Kidney (tissue), 14 donors: ENCODE data around the gene NLRP1. TPM values are rescaled to one million over a fixed set of nuclear protein-coding genes. Genes with fewer than 3 reads are reported as not detected.

Source experiments
- DNase-seq, 5 donors: peaks; one replicate each; pipeline ENCODE4 v3.0.0-alpha.2; 2013 to 2020
- FAIRE-seq: peaks from 2 replicates; lab custom pipeline; 2012; peaks lifted over from hg19 to GRCh38; lab: Jason Lieb, UNC
- H3K27ac ChIP-seq, 2 donors: one replicate each; pipeline ENCODE4 v1.7.0; 2013; ENCODE audit warnings: low read depth in 2 of 2, low read length in 2 of 2, inconsistent platforms in 1 of 2
- H3K27me3 ChIP-seq: one replicate; pipeline ENCODE4 v1.7.1; 2013; ENCODE audit warnings: low read length, inconsistent platforms; ENCODE audit not compliant: control insufficient read depth, insufficient read depth
- H3K36me3 ChIP-seq, 3 donors: one replicate each; pipeline versions ENCODE4 v1.7.0 to v1.7.1; 2013; ENCODE audit warnings: low read length in 3 of 3, control low read depth in 1 of 3, inconsistent platforms in 1 of 3; ENCODE audit not compliant: insufficient read depth in 3 of 3, control insufficient read depth in 2 of 3
- H3K4me1 ChIP-seq, 3 donors: one replicate each; pipeline versions ENCODE4 v1.7.0 to v1.7.1; 2013; ENCODE audit warnings: low read length in 3 of 3, inconsistent platforms in 1 of 3, low read depth in 1 of 3; ENCODE audit not compliant: control insufficient read depth in 2 of 3, insufficient read depth in 2 of 3
- H3K4me3 ChIP-seq, 3 donors: one replicate each; pipeline versions ENCODE4 v1.7.0 to v1.8.1; 2013; ENCODE audit warnings: low read length in 3 of 3, control low read depth in 1 of 3, inconsistent platforms in 1 of 3
- H3K9ac ChIP-seq, 3 donors: one replicate each; pipeline versions ENCODE4 v1.7.0 to v1.7.1; 2013; ENCODE audit warnings: low read length in 3 of 3, control low read depth in 1 of 3, inconsistent platforms in 1 of 3
- H3K9me3 ChIP-seq, 3 donors: one replicate each; pipeline versions ENCODE4 v1.7.0 to v1.7.1; 2013; ENCODE audit warnings: low read length in 3 of 3, control low read depth in 1 of 3, inconsistent platforms in 1 of 3; ENCODE audit not compliant: control insufficient read depth in 2 of 3, insufficient read depth in 1 of 3
- intact Hi-C: fragments of 100-400 bp; cut with DNase I; formaldehyde crosslinking; loops from one replicate; pipeline ENCODE4 v1.11.1; 2022
- polyA plus RNA-seq: library from polyadenylated mRNA; stranded (reverse); fragments of 350-450 nt; fragmentation: Illumina TruSeq; extraction: RNeasy Lipid Tissue Mini Kit (QIAGEN cat#74804); gene quantifications from one replicate; pipeline ENCODE4 v1.2.3, GENCODE V29; 2014; ENCODE audit warnings: low read depth, low replicate concordance; ENCODE audit not compliant: insufficient read depth
- total RNA-seq: library from RNA; stranded (reverse); fragmentation: NEBNext Ultra II Directional; extraction: Animal tissue kit (Norgen Biotek cat#: 25700); gene quantifications from one replicate; pipeline ENCODE4 v1.2.1, GENCODE V29; 2021
- TF ChIP-seq, protein P1 (sequence below): IDR thresholded peaks from 3 replicates; pipeline ENCODE4 v1.5.1; 2012; ENCODE audit warnings: mild to moderate bottlenecking, moderate library complexity, borderline replicate concordance; ENCODE audit not compliant: insufficient read depth; ENCODE audit errors: extremely low read depth
- donor health status: control.
- donor health status: control.
- donor health status: control.
- donor health status: control.
- donor health status: control.
- donor health status: DM: yes; HTN: yes; CAD: no.
- donor health status: Normal renal cell carcinoma (clear cell type).

NLRP1 gene
- total and polyA plus RNA-seq, 2 donors from 2014 or later = 11.4 to 19.6 TPM

DNA sequence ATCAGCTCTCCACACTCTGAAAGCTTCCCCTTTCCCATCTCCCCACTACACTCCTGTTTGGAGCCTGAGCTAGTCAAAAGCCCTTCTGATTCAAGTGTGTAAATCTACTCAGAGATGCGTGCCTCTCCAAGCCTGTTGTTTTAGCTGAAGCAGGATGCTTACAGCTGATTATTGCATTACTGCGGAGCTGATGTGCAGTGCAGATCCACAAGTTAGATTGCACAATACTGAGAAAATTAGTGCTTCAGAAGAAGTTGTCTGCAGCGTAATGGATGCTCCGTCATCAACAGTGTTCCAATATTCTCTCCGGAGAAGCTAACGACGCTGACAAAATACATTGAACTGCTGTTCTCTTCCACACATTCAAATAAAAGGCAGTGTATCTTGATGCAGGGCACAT is 44.8 kb upstream of the NLRP1 start:
- TF ChIP-seq, protein P1, sequence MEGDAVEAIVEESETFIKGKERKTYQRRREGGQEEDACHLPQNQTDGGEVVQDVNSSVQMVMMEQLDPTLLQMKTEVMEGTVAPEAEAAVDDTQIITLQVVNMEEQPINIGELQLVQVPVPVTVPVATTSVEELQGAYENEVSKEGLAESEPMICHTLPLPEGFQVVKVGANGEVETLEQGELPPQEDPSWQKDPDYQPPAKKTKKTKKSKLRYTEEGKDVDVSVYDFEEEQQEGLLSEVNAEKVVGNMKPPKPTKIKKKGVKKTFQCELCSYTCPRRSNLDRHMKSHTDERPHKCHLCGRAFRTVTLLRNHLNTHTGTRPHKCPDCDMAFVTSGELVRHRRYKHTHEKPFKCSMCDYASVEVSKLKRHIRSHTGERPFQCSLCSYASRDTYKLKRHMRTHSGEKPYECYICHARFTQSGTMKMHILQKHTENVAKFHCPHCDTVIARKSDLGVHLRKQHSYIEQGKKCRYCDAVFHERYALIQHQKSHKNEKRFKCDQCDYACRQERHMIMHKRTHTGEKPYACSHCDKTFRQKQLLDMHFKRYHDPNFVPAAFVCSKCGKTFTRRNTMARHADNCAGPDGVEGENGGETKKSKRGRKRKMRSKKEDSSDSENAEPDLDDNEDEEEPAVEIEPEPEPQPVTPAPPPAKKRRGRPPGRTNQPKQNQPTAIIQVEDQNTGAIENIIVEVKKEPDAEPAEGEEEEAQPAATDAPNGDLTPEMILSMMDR = no peak
- no peak for DNase-seq
- H3K4me3 ChIP-seq = no peak overlapping the region
- no peaks in the 10 kb centered on the region for H3K27me3 ChIP-seq
- no peak overlapping the region for H3K9ac ChIP-seq
- intact Hi-C loops = no loop called here
- H3K36me3 ChIP-seq = no peaks in the 10 kb centered on the region
- no peaks in the 10 kb centered on the region for H3K9me3 ChIP-seq
- no peak overlapping the region for H3K27ac ChIP-seq
- H3K4me1 ChIP-seq = no peaks in the 10 kb centered on the region
- FAIRE-seq = no peak

DNA sequence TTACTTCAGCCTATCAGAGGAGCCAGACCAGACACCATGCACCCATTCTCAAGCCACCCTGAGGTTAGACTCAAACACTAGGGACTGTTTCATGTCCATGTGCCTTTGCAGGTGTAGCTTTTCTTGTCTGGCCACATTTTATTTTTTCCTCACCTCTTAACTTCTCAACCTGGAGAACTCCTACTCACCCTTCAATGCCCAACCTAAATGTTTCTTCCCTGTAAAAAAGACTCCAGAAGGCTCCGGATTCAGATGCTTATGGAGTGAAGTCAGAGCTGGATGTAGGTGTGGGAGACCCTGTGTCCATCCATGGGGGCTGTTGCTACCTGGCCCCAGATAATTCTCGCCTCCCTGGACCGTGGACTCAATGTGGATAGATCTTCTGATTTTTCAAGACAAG is 44.0 kb upstream of the NLRP1 start:
- H3K9ac ChIP-seq = no peak overlapping the region

GRCh38 chr17:5624211-5624610 is 39.9 kb upstream of the NLRP1 start:
- H3K9me3 ChIP-seq = no peaks in the 10 kb centered on the region
- DNase-seq = no peak
- H3K9ac ChIP-seq = no peak overlapping the region
- TF ChIP-seq, protein P1 = no peak
- no peaks in the 10 kb centered on the region for H3K27me3 ChIP-seq
- H3K4me3 ChIP-seq = no peak overlapping the region
- no peaks in the 10 kb centered on the region for H3K36me3 ChIP-seq
- no peak overlapping the region for H3K27ac ChIP-seq
- no peak for FAIRE-seq
- intact Hi-C loops = no loop called here
- H3K4me1 ChIP-seq = no peaks in the 10 kb centered on the region

More for the DNA sequence above, 44.0 kb upstream of the NLRP1 start:
- H3K36me3 ChIP-seq = no peaks in the 10 kb centered on the region
- H3K4me3 ChIP-seq = no peak overlapping the region
- H3K27me3 ChIP-seq = no peaks in the 10 kb centered on the region
- no peaks in the 10 kb centered on the region for H3K4me1 ChIP-seq
- intact Hi-C loops = no loop called here
- TF ChIP-seq, protein P1 = no peak
- no peak for FAIRE-seq
- DNase-seq = no peak
- H3K9me3 ChIP-seq = no peaks in the 10 kb centered on the region
- no peak overlapping the region for H3K27ac ChIP-seq

DNA sequence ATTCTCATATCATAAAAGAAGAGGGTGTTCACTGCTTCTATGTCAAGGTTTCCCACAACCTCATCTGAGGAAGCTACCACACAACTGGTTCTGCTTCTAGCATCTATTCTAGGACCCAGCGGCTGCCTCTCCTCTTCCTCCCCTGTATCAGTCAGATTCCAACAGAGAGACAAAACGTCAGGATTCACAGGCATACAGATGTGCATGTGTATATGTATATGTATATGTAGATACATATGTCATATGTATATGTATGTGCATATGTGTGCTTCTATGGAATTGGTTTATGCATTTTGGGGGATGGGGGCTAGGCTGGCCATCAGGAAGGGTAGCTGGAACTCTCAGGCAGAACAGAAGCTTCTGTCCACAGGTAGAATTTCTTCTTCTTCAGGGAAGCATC is 37.4 kb upstream of the NLRP1 start:
- Histone ChIP-seq H3K27me3 (no peaks in the 10 kb centered on the region), H3K27ac (no peak overlapping the region), H3K9me3 (no peaks in the 10 kb centered on the region), H3K4me1 (no peaks in the 10 kb centered on the region), H3K4me3 (no peak overlapping the region), H3K36me3 (no peaks in the 10 kb centered on the region), H3K9ac (no peak overlapping the region)
- TF ChIP-seq, protein P1 = no peak
- intact Hi-C loops = no loop called here
- no peak for DNase-seq
- FAIRE-seq = no peak
